ENCODE results near the gene C6orf132.
A peak's percentile ranks its signal among the peaks of the same experiment; 100 is the strongest.
"Not testable (repeated sequence)": the region's sequence is repeated elsewhere in the genome, so short reads cannot be mapped to it uniquely, and the experiment has no call there.

C6orf132 gene

GRCh38 chr6:42171813-42172581, 29.6 kb upstream of the C6orf132 start:
- no peak for DNase-seq (ENCODE audit: low read depth in 2 of 2)
- no peak for TF ChIP-seq CTCF (IDR thresholded peaks at IDR 0.05; ENCODE audit: low read depth, low read length)

DNA sequence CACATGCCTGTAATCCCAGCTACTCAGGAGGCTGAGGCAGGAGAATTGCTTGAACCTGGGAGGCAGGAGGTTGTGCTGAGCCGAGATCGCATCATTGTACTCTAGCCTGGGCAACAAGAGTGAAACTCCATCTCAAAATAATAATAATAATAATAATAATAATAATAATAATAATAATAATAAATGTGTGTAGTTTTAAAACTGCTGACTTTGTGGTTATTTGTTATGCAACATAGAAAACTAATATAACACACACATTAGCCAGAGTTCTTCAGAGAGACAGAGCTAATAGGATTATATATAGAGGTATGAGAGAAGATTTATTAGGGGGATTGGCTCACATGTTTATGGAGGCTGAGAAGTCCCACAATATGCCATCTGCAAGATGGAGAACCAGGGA, 27.4 kb upstream of the C6orf132 start:
- H3K4me3 ChIP-seq (replicated peaks in 1 of 2; ENCODE audit: low read depth in 2 of 2, low read length in 2 of 2); DNase-seq (ENCODE audit: low read depth in 2 of 2): not testable (repeated sequence)

More at GRCh38 chr6:42171813-42172581, 29.6 kb upstream of the C6orf132 start:
- no peak overlapping the region for H3K4me3 ChIP-seq (replicated peaks in 1 of 2; ENCODE audit: low read depth in 2 of 2, low read length in 2 of 2)

DNA sequence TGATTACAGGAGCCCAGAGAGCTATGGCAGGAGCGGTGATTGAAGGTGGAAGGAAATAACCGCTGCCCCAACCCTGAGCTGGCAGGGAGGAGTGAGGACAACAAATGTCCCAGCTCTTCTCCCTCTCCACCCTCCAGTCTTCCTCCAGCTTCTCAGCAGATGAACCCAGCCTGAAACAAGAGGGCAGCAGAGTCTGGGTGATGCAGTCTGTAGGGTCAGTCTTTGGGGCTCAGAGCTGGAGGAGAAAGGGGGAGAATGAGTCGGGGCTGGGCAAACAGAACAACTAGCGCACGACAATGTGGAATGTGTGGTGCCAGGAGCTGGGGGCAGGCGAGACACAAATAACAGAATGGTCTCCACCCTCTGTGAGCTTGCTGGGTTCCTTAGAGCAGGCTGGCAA, 26.2 kb upstream of the C6orf132 start:
- peak in 1 of 2 donors; percentile 15 for DNase-seq (ENCODE audit: low read depth in 2 of 2)
- TF ChIP-seq CTCF (IDR thresholded peaks at IDR 0.05; ENCODE audit: low read depth, low read length), result peak; percentile 10
- H3K4me3 ChIP-seq (replicated peaks in 1 of 2; ENCODE audit: low read depth in 2 of 2, low read length in 2 of 2), result no peak overlapping the region

DNA sequence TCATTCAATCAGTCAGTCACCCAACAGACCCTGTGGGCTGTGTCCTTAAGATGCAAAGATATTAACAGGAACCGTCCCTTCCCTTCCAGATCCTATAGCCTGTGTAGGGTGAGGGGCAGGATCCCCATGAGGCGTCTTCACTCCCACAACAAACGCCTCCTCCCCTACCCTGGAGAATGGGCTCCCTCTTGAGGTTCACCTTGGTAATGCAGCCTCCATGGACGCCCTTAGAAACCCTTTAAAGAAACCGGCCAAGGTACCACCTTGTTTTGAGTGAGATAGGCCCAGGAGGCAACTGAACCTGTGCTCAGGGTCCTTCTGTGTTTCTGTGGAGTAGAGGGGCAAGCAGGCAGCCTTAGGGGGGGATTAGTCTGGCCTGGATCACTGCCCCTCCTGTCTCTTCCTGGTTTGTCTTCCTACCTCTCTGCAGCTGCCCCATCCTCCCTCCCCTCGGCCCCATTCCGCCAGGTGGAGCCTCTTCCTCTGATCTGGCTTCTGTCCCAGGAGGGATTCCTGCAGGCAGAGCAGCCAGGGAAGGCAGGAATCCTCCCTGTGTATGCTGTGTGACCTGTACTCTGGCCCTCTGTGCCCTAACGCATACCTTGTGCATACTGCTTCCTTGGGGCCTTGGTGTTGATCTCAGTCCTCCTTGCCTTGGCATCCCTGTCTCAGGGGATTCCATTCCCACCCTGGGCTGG, 24.2 kb upstream of the C6orf132 start:
- TF ChIP-seq CTCF (IDR thresholded peaks at IDR 0.05; ENCODE audit: low read depth, low read length), result peak; percentile 96
- H3K4me3 ChIP-seq (replicated peaks in 1 of 2; ENCODE audit: low read depth in 2 of 2, low read length in 2 of 2), result no peak overlapping the region
- peak; percentile 71 to 72 for DNase-seq (ENCODE audit: low read depth in 2 of 2)

- H3K4me3 ChIP-seq (replicated peaks in 1 of 2; ENCODE audit: low read depth in 2 of 2, low read length in 2 of 2), result no peak overlapping the region
- TF ChIP-seq CTCF (IDR thresholded peaks at IDR 0.05; ENCODE audit: low read depth, low read length), result no peak
- DNase-seq (ENCODE audit: low read depth in 2 of 2), result peak; percentile 32 to 38
These were observed 22.6 kb upstream of the C6orf132 start for GRCh38 chr6:42165016-42165415.

GRCh38 chr6:42163981-42164380, 21.6 kb upstream of the C6orf132 start:
- DNase-seq (ENCODE audit: low read depth in 2 of 2), result no peak
- no peak for TF ChIP-seq CTCF (IDR thresholded peaks at IDR 0.05; ENCODE audit: low read depth, low read length)
- H3K4me3 ChIP-seq (replicated peaks in 1 of 2; ENCODE audit: low read depth in 2 of 2, low read length in 2 of 2), result no peak overlapping the region

DNA sequence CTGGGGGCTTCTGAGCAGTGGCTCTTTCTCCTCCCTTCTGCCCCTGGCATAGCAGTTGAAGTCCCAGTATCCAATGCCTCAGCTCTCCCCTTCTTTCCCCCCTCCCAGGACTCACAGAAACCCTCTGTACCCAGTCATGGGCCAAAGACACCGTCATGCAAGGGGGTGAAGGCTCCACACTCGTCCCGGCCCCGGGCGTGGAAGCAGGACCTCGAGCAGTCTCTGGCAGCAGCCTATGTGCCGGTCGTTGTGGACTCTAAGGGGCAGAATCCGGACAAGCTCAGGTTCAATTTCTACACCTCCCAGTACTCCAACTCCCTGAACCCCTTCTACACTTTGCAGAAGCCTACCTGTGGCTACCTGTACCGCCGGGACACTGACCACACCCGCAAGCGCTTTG, 20.4 kb upstream of the C6orf132 start:
- DNase-seq (ENCODE audit: low read depth in 2 of 2), result no peak
- TF ChIP-seq CTCF (IDR thresholded peaks at IDR 0.05; ENCODE audit: low read depth, low read length), result no peak
- H3K4me3 ChIP-seq (replicated peaks in 1 of 2; ENCODE audit: low read depth in 2 of 2, low read length in 2 of 2), result no peak overlapping the region

Measured in cardiac fibroblast (primary cell).